Urothelium cell line (cell line): ENCODE data around the gene SLC52A3.
"Not testable (repeated sequence)": the region's sequence is repeated elsewhere in the genome, so short reads cannot be mapped to it uniquely, and the experiment has no call there.

Experiments used
- DNase-seq: peaks from one replicate; pipeline ENCODE4 v3.0.0; 2011; ENCODE audit warnings: low spot score, mixed read lengths
- FAIRE-seq: peaks from 2 replicates; lab custom pipeline; 2011; peaks lifted over from hg19 to GRCh38; lab: Jason Lieb, UNC

Gene SLC52A3

GRCh38 chr20:731891-732560, 36.3 kb downstream of the SLC52A3 start:
- DNase-seq, result no peak
- no peak for FAIRE-seq

- DNase-seq, result no peak
- no peak for FAIRE-seq
Observed at GRCh38 chr20:730005-730404, 38.3 kb downstream of the SLC52A3 start.

GRCh38 chr20:728256-728944, 39.9 kb downstream of the SLC52A3 start:
- FAIRE-seq, result peak; percentile 27
- DNase-seq, result peak; percentile 83

- DNase-seq, result no peak
- FAIRE-seq, result no peak
Observed at GRCh38 chr20:726160-726559, 42.1 kb downstream of the SLC52A3 start.

GRCh38 chr20:725491-725890, 42.8 kb downstream of the SLC52A3 start:
- DNase-seq (no peak), FAIRE-seq (no peak)

GRCh38 chr20:724797-725196, 43.5 kb downstream of the SLC52A3 start:
- DNase-seq, FAIRE-seq: not testable (repeated sequence)

GRCh38 chr20:723756-724155, 44.5 kb downstream of the SLC52A3 start:
- no peak for DNase-seq
- FAIRE-seq, result no peak

GRCh38 chr20:722822-723644, 45.3 kb downstream of the SLC52A3 start:
- DNase-seq, result no peak
- FAIRE-seq, result no peak

GRCh38 chr20:721876-722275, 46.4 kb downstream of the SLC52A3 start:
- FAIRE-seq, result no peak
- no peak for DNase-seq

- DNase-seq (no peak), FAIRE-seq (no peak)
Observed at GRCh38 chr20:719816-720215, 48.5 kb downstream of the SLC52A3 start.

- no peak for DNase-seq
- no peak for FAIRE-seq
Observed at GRCh38 chr20:719068-719467, 49.2 kb downstream of the SLC52A3 start.

GRCh38 chr20:717832-718231, 50.5 kb downstream of the SLC52A3 start:
- FAIRE-seq, result no peak
- no peak for DNase-seq

- FAIRE-seq (no peak), DNase-seq (no peak)
Observed at GRCh38 chr20:717271-717670, 51.0 kb downstream of the SLC52A3 start.

GRCh38 chr20:714453-714852, 53.8 kb downstream of the SLC52A3 start:
- no peak for FAIRE-seq
- DNase-seq, result no peak

GRCh38 chr20:711576-711975, 56.7 kb downstream of the SLC52A3 start:
- DNase-seq (no peak), FAIRE-seq (no peak)

- DNase-seq (no peak), FAIRE-seq (no peak)
Observed at GRCh38 chr20:710780-711450, 57.4 kb downstream of the SLC52A3 start.
